T-cell (primary cell): ENCODE data around the gene RPL29. TPM values are rescaled to one million over a fixed set of nuclear protein-coding genes. Genes with fewer than 3 reads are reported as not detected.

ENCODE experiments used
- ATAC-seq, 4 experiments: fragments of 200-7000 bp in 3 of 4; fragments of 150-1000 bp in 1 of 4; cut with Tn5 transposase; replicated peaks in 1 of 4; 1 replicate in 3 of 4; 2 replicates in 1 of 4; pipeline ENCODE4 v1.10.0; 2021; ENCODE audit warnings: moderate library complexity in 3 of 4, mild to moderate bottlenecking in 2 of 4, moderate number of reproducible peaks in 1 of 4
- CTCF ChIA-PET, 2 donors: fragments of 300-600 bp; sonication (Branson Sonifier 250); formaldehyde crosslinking; loops; one replicate each; lab custom pipeline; 2022; ENCODE audit warnings: antibody characterized with exemption in 2 of 2; lab: Charles Lee
- POLR2A ChIA-PET, 2 donors: fragments of 300-600 bp; sonication (Branson Sonifier 250); formaldehyde crosslinking; loops; one replicate each; lab custom pipeline; 2022; ENCODE audit warnings: antibody characterized with exemption in 2 of 2; lab: Charles Lee
- DNase-seq, 35 experiments: peaks; one replicate each; pipeline versions ENCODE4 v3.0.0 to v3.0.0-alpha.2; 2013 to 2023
- H3K27ac ChIP-seq: one replicate; pipeline ENCODE4 v1.5.1; 2013; ENCODE audit warnings: low read length
- H3K27me3 ChIP-seq, 2 experiments: replicated peaks in 1 of 2; 1 replicate in 1 of 2; 2 replicates in 1 of 2; pipeline versions ENCODE4 v1.6.1 to v1.7.0; 2013; ENCODE audit warnings: low read length in 1 of 2, mixed read lengths in 1 of 2; ENCODE audit not compliant: control insufficient read depth in 2 of 2, insufficient read depth in 2 of 2; ENCODE audit errors: extremely low read depth in 1 of 2
- H3K36me3 ChIP-seq, 2 donors: 1 replicate in 1 of 2; 2 replicates in 1 of 2; pipeline versions ENCODE4 v1.6.1 to v1.7.0; 2013; ENCODE audit warnings: low read length in 1 of 2; ENCODE audit not compliant: control insufficient read depth in 2 of 2, insufficient read depth in 1 of 2; ENCODE audit errors: extremely low read depth in 1 of 2
- H3K4me1 ChIP-seq, 2 experiments: 1 replicate in 1 of 2; 2 replicates in 1 of 2; pipeline versions ENCODE4 v1.6.1 to v1.7.0; 2013; ENCODE audit warnings: low read length in 2 of 2, mixed read lengths in 1 of 2; ENCODE audit not compliant: insufficient read depth in 2 of 2, control insufficient read depth in 1 of 2; ENCODE audit errors: extremely low read depth in 1 of 2
- H3K4me3 ChIP-seq, 2 donors: 1 replicate in 1 of 2; 2 replicates in 1 of 2; pipeline versions ENCODE4 v1.5.1 to v1.7.0; 2013; ENCODE audit warnings: mild to moderate bottlenecking in 2 of 2, low read length in 1 of 2, moderate library complexity in 1 of 2; ENCODE audit not compliant: control insufficient read depth in 1 of 2; ENCODE audit errors: extremely low read depth in 1 of 2
- H3K9me3 ChIP-seq: 2 replicates; pipeline ENCODE4 v1.7.0; 2013
- H3K27ac Mint-ChIP-seq, 2 donors: one replicate each; pipeline ENCODE4 v1.8.0; 2020 to 2021; ENCODE audit warnings: mild to moderate bottlenecking in 2 of 2, mixed read lengths in 2 of 2
- H3K27me3 Mint-ChIP-seq, 2 donors: one replicate each; pipeline ENCODE4 v1.8.0; 2021 to 2022; ENCODE audit warnings: mixed read lengths in 2 of 2
- H3K36me3 Mint-ChIP-seq: one replicate; pipeline ENCODE4 v1.8.0; 2021; ENCODE audit warnings: mixed read lengths
- H3K4me1 Mint-ChIP-seq, 3 donors: one replicate each; pipeline ENCODE4 v1.8.0; 2020 to 2022; ENCODE audit warnings: mixed read lengths in 3 of 3, mild to moderate bottlenecking in 1 of 3
- H3K4me3 Mint-ChIP-seq, 3 donors: one replicate each; pipeline ENCODE4 v1.8.0; 2020 to 2022; ENCODE audit warnings: mild to moderate bottlenecking in 3 of 3, mixed read lengths in 3 of 3, moderate library complexity in 3 of 3
- H3K9me3 Mint-ChIP-seq, 3 donors: one replicate each; pipeline ENCODE4 v1.8.0; 2020 to 2022; ENCODE audit warnings: mixed read lengths in 3 of 3
- WGBS: methylation state at CpG from one replicate; pipeline ENCODE4 v1.1.5; 2013; ENCODE audit warnings: missing lambda C conversion rate; ENCODE audit not compliant: insufficient coverage; 5-methylcytosine and 5-hydroxymethylcytosine counted together
- total RNA-seq, 35 experiments: library from RNA in 6 of 35; stranded (reverse) in 6 of 35; fragments of 120-200 nt in 1 of 35; gene quantifications; one replicate each; pipeline versions ENCODE4 v1.2.1 to v1.2.4 and lab custom pipeline; 2013 to 2026

RPL29 gene
- total RNA-seq, 5 donors from 2014 or later (not counting 1 experiment from before 2014, with no cell fraction given): 1,518 to 1,711 (median 1,629) TPM

GRCh38 chr3:51961602-51962569, 33.8 kb downstream of the RPL29 start:
- H3K4me1 Mint-ChIP-seq: peaks cover 9 to 23% (median 16%) of the 10 kb centered on the region in 3 donors
- CTCF ChIA-PET: no interaction called here
- no peaks in the 10 kb centered on the region for H3K9me3 Mint-ChIP-seq
- no peaks in the 10 kb centered on the region for H3K36me3 ChIP-seq
- H3K4me3 ChIP-seq: no peak overlapping the region
- DNase-seq (no peak), ATAC-seq (no peak)
- H3K4me3 Mint-ChIP-seq: no peak overlapping the region
- H3K4me1 ChIP-seq: peaks cover 4 to 21% of the 10 kb centered on the region in 2 experiments
- no peaks in the 10 kb centered on the region for H3K9me3 ChIP-seq
- H3K27me3 Mint-ChIP-seq: peaks cover 0 to 9% of the 10 kb centered on the region in 2 donors
- H3K36me3 Mint-ChIP-seq: peaks cover 22% of the 10 kb centered on the region
- no peak overlapping the region for H3K27ac Mint-ChIP-seq
- H3K27me3 ChIP-seq: peaks cover 0 to 32% of the 10 kb centered on the region in 2 experiments
- H3K27ac ChIP-seq: no peak overlapping the region
- POLR2A ChIA-PET: no interaction called here
- WGBS: 86% methylated on average over 1 of the region's 9 CpGs

GRCh38 chr3:51961011-51961410, 34.7 kb downstream of the RPL29 start:
- H3K27ac Mint-ChIP-seq: no peak overlapping the region
- H3K4me3 Mint-ChIP-seq: no peak overlapping the region
- WGBS: 88% methylated on average over 18 of the region's 18 CpGs
- CTCF ChIA-PET: no interaction called here
- no peaks in the 10 kb centered on the region for H3K9me3 Mint-ChIP-seq
- peaks cover 0 to 14% of the 10 kb centered on the region in 2 donors for H3K27me3 Mint-ChIP-seq
- peaks cover 22% of the 10 kb centered on the region for H3K36me3 Mint-ChIP-seq
- H3K27me3 ChIP-seq: peaks cover 0 to 38% of the 10 kb centered on the region in 2 experiments
- DNase-seq: no peak
- peaks cover 11 to 21% (median 15%) of the 10 kb centered on the region in 3 donors for H3K4me1 Mint-ChIP-seq
- H3K4me1 ChIP-seq: peaks cover 2 to 19% of the 10 kb centered on the region in 2 experiments
- H3K4me3 ChIP-seq: no peak overlapping the region
- H3K9me3 ChIP-seq: no peaks in the 10 kb centered on the region
- H3K27ac ChIP-seq: no peak overlapping the region
- POLR2A ChIA-PET: no interaction called here
- H3K36me3 ChIP-seq: no peaks in the 10 kb centered on the region
- ATAC-seq: no peak

- ATAC-seq (no peak), DNase-seq (no peak)
- Histone ChIP-seq H3K9me3 (no peaks in the 10 kb centered on the region), H3K36me3 (no peaks in the 10 kb centered on the region), H3K27me3 (peaks cover 0 to 39% of the 10 kb centered on the region in 2 experiments), H3K4me3 (no peak overlapping the region), H3K4me1 (peaks cover 2 to 16% of the 10 kb centered on the region in 2 experiments), H3K27ac (no peak overlapping the region)
- no peak overlapping the region for H3K4me3 Mint-ChIP-seq
- no peaks in the 10 kb centered on the region for H3K9me3 Mint-ChIP-seq
- H3K36me3 Mint-ChIP-seq: peaks cover 22% of the 10 kb centered on the region
- H3K27ac Mint-ChIP-seq: no peak overlapping the region
- 97% methylated on average over 7 of the region's 10 CpGs for WGBS
- peaks cover 10 to 15% (median 10%) of the 10 kb centered on the region in 3 donors for H3K4me1 Mint-ChIP-seq
- ChIA-PET POLR2A (no interaction called here), CTCF (no interaction called here)
- H3K27me3 Mint-ChIP-seq: peaks cover 0 to 14% of the 10 kb centered on the region in 2 donors
Measured at GRCh38 chr3:51960386-51960785, 35.3 kb downstream of the RPL29 start.

- CTCF ChIA-PET: no interaction called here
- peaks cover 2 to 20% of the 10 kb centered on the region in 2 experiments for H3K4me1 ChIP-seq
Measured at GRCh38 chr3:51959651-51960050, 36.0 kb downstream of the RPL29 start.

GRCh38 chr3:51958603-51959521, 36.8 kb downstream of the RPL29 start:
- WGBS: 98% methylated on average over 7 of the region's 20 CpGs
- Histone ChIP-seq H3K4me1 (peaks cover 2 to 17% of the 10 kb centered on the region in 2 experiments), H3K27ac (no peak overlapping the region), H3K36me3 (no peaks in the 10 kb centered on the region), H3K9me3 (no peaks in the 10 kb centered on the region), H3K27me3 (peaks cover 3 to 54% of the 10 kb centered on the region in 2 experiments), H3K4me3 (no peak overlapping the region)
- Mint-ChIP-seq H3K27ac (no peak overlapping the region), H3K36me3 (peaks cover 22% of the 10 kb centered on the region), H3K4me3 (no peak overlapping the region), H3K27me3 (peaks cover 6 to 27% of the 10 kb centered on the region in 2 donors), H3K4me1 (peaks cover 5 to 7% (median 6%) of the 10 kb centered on the region in 3 donors), H3K9me3 (no peaks in the 10 kb centered on the region)
- ChIA-PET POLR2A (no interaction called here), CTCF (no interaction called here)
- DNase-seq: no peak
- no peak for ATAC-seq

More at GRCh38 chr3:51959651-51960050, 36.0 kb downstream of the RPL29 start:
- Mint-ChIP-seq H3K27ac (no peak overlapping the region), H3K36me3 (peaks cover 22% of the 10 kb centered on the region), H3K9me3 (no peaks in the 10 kb centered on the region), H3K4me1 (peaks cover 6 to 7% (median 7%) of the 10 kb centered on the region in 3 donors), H3K27me3 (peaks cover 0 to 20% of the 10 kb centered on the region in 2 donors), H3K4me3 (no peak overlapping the region)
- no peak overlapping the region for H3K4me3 ChIP-seq
- WGBS: 97% methylated on average over 7 of the region's 7 CpGs
- H3K27me3 ChIP-seq: peaks cover 3 to 47% of the 10 kb centered on the region in 2 experiments
- no peak for ATAC-seq
- POLR2A ChIA-PET: no interaction called here
- no peak for DNase-seq
- H3K36me3 ChIP-seq: no peaks in the 10 kb centered on the region
- no peak overlapping the region for H3K27ac ChIP-seq
- H3K9me3 ChIP-seq: no peaks in the 10 kb centered on the region
